Measurements from ENCODE around the gene KCNH6.

DNA sequence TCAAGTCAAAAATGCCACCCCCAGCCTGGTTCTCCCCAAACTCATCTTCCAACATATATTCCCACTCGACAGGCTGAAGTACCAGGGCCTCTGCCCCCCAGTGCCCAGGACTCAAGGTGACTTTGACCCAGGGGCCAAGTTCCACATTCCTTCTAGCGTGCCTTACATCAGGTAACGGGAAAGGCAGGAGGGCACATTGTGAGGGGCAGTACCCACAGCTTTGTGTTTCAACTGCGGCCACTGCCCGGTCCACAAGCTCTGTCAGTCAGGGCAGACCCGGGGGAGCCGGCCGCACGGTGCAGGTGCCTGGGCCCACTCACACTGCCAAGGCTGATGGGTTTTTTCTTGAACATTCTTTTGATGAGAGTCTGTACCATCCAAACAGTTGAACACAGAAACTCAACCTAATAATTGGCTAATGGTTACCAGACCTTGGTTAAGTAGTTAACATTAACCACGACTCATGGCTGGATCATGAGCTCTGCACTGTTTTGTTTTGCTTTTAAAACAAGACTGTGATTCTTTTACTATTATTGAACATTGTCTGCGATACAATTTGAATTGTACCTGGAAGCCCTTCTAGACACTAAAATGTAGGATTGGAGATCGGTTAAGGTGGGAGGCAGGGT lies 28.7 kb upstream of the KCNH6 start:
- TF ChIP-seq, protein P1, sequence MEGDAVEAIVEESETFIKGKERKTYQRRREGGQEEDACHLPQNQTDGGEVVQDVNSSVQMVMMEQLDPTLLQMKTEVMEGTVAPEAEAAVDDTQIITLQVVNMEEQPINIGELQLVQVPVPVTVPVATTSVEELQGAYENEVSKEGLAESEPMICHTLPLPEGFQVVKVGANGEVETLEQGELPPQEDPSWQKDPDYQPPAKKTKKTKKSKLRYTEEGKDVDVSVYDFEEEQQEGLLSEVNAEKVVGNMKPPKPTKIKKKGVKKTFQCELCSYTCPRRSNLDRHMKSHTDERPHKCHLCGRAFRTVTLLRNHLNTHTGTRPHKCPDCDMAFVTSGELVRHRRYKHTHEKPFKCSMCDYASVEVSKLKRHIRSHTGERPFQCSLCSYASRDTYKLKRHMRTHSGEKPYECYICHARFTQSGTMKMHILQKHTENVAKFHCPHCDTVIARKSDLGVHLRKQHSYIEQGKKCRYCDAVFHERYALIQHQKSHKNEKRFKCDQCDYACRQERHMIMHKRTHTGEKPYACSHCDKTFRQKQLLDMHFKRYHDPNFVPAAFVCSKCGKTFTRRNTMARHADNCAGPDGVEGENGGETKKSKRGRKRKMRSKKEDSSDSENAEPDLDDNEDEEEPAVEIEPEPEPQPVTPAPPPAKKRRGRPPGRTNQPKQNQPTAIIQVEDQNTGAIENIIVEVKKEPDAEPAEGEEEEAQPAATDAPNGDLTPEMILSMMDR (IDR thresholded peaks at IDR 0.05): no peak
- TF ChIP-seq POLR2A (IDR thresholded peaks at IDR 0.05): no peak
